ENCODE results near the gene ZMIZ1.

GRCh38 chr10:79241990-79242619 lies 173.3 kb downstream of the ZMIZ1 start:
- TF ChIP-seq SIN3A (IDR thresholded peaks at IDR 0.05; ENCODE audit: borderline replicate concordance, insufficient read depth, low read length) (no peak), REST (IDR thresholded peaks at IDR 0.05; ENCODE audit: insufficient read depth in 1 of 2, low read depth in 2 of 2, low read length in 2 of 2) (no peak), POLR2AphosphoS5 (IDR thresholded peaks at IDR 0.05; ENCODE audit: low read depth, low read length) (peak; percentile 31), TAF1 (IDR thresholded peaks at IDR 0.05; ENCODE audit: borderline replicate concordance, insufficient read depth, low read length) (no peak)
